Endothelial cell of umbilical vein (primary cell): ENCODE data around the gene SP140L. TPM values are rescaled to one million over a fixed set of nuclear protein-coding genes. Genes with fewer than 3 reads are reported as not detected.

ENCODE experiments used
- BruUV-seq: library from RNA; stranded (reverse); fragments of 400-500 nt; replicated peaks from 2 replicates; lab custom pipeline; 2021; lab: Mats Ljungman, UMichigan
- CTCF ChIA-PET: fragments of 300-600, 350-600 bp; sonication (Branson Sonifier 250); formaldehyde crosslinking; loops from one replicate; lab custom pipeline; 2021; ENCODE audit warnings: antibody characterized with exemption, inconsistent platforms; lab: Charles Lee
- POLR2A ChIA-PET: fragments of 300-600, 350-600 bp; sonication (Branson Sonifier 250); formaldehyde crosslinking; loops from one replicate; lab custom pipeline; 2021; ENCODE audit warnings: antibody characterized with exemption, inconsistent platforms; lab: Charles Lee
- DNase-seq: peaks from one replicate; pipeline ENCODE4 v3.0.0-alpha.2; 2011; ENCODE audit warnings: low read depth, low spot score
- FAIRE-seq: peaks from 2 replicates; lab custom pipeline; 2011; peaks lifted over from hg19 to GRCh38; lab: Jason Lieb, UNC
- H2AFZ ChIP-seq: 2 replicates; pipeline ENCODE4 v1.6.0; 2012; ENCODE audit warnings: low read depth, low read length, control low read depth, inconsistent platforms
- H3K27ac ChIP-seq: 2 replicates; pipeline ENCODE4 v1.5.1; 2011; ENCODE audit warnings: low read depth, mild to moderate bottlenecking, control low read depth, low read length, moderate library complexity; ENCODE audit not compliant: insufficient read depth
- H3K27me3 ChIP-seq, 2 experiments: 2 replicates each; pipeline versions ENCODE4 v1.6.0 to v1.6.1; 2011; ENCODE audit warnings: low read length in 2 of 2, mixed read lengths in 1 of 2; ENCODE audit not compliant: control insufficient read depth in 2 of 2, insufficient read depth in 2 of 2
- H3K36me3 ChIP-seq, 2 experiments: 2 replicates in 1 of 2; 3 replicates in 1 of 2; pipeline ENCODE4 v1.5.1; 2011; ENCODE audit warnings: low read length in 2 of 2, mild to moderate bottlenecking in 1 of 2, moderate library complexity in 1 of 2; ENCODE audit not compliant: control insufficient read depth in 2 of 2, insufficient read depth in 2 of 2; ENCODE audit errors: extremely low read depth in 1 of 2
- H3K4me1 ChIP-seq: 3 replicates; pipeline ENCODE4 v1.5.1; 2011; ENCODE audit warnings: mild to moderate bottlenecking, low read length; ENCODE audit not compliant: control insufficient read depth, insufficient read depth; ENCODE audit errors: extremely low read depth
- H3K4me2 ChIP-seq: 2 replicates; pipeline ENCODE4 v1.6.1; 2011; ENCODE audit warnings: low read length, control low read depth, mixed read lengths; ENCODE audit not compliant: insufficient read depth
- H3K4me3 ChIP-seq, 3 experiments: fragments of 200-600 bp in 1 of 3; sonication (generic), shearing (Covaris generic) in 1 of 3; replicated peaks in 1 of 3; 2 replicates each; pipeline ENCODE4 v1.5.1; 2011 to 2016; ENCODE audit warnings: control low read depth in 3 of 3, low read length in 3 of 3, mild to moderate bottlenecking in 2 of 3, inconsistent platforms in 1 of 3, low read depth in 1 of 3, moderate library complexity in 1 of 3; ENCODE audit not compliant: insufficient read depth in 1 of 3
- H3K79me2 ChIP-seq: 2 replicates; pipeline ENCODE4 v1.6.0; 2012; ENCODE audit warnings: low read length, inconsistent platforms; ENCODE audit not compliant: control insufficient read depth, insufficient read depth
- H3K9ac ChIP-seq: replicated peaks from 2 replicates; pipeline ENCODE3; 2011; ENCODE audit warnings: low read length, control low read depth; ENCODE audit not compliant: insufficient read depth; ENCODE audit errors: extremely low read depth
- H3K9me1 ChIP-seq: replicated peaks from 3 replicates; pipeline ENCODE4 v1.6.0; 2011; ENCODE audit warnings: mild to moderate bottlenecking, low read length; ENCODE audit not compliant: control insufficient read depth, insufficient read depth; ENCODE audit errors: extremely low read depth
- H3K9me3 ChIP-seq: replicated peaks from 2 replicates; pipeline ENCODE4 v1.5.1; 2012; ENCODE audit warnings: low read length, inconsistent platforms; ENCODE audit not compliant: control insufficient read depth, insufficient read depth
- H4K20me1 ChIP-seq: replicated peaks from 2 replicates; pipeline ENCODE3; 2011; ENCODE audit warnings: mild to moderate bottlenecking, low read length; ENCODE audit not compliant: control insufficient read depth, insufficient read depth; ENCODE audit errors: extremely low read depth
- EZH2 ChIP-seq: IDR thresholded peaks from 2 replicates; pipeline ENCODE4 v1.6.1; 2012; ENCODE audit warnings: borderline replicate concordance, low read depth, mild to moderate bottlenecking, moderate library complexity, low read length, inconsistent platforms; ENCODE audit not compliant: severe bottlenecking
- FOS ChIP-seq: IDR thresholded peaks from 2 replicates; pipeline ENCODE4 v1.6.1; 2011; ENCODE audit warnings: mild to moderate bottlenecking, low read length, moderate library complexity, borderline replicate concordance; ENCODE audit not compliant: insufficient read depth
- GATA2 ChIP-seq: IDR thresholded peaks from 2 replicates; pipeline ENCODE4 v1.7.0; 2011; ENCODE audit warnings: low read depth, mild to moderate bottlenecking, moderate library complexity, mixed read lengths, low read length; ENCODE audit not compliant: insufficient read length, insufficient read depth
- JUN ChIP-seq: IDR thresholded peaks from 2 replicates; pipeline ENCODE4 v1.6.1; 2011; ENCODE audit warnings: borderline replicate concordance, low read depth; ENCODE audit not compliant: insufficient read length, insufficient read depth
- MYC ChIP-seq: IDR thresholded peaks from one replicate; pipeline ENCODE4 v1.6.1; 2011; ENCODE audit warnings: mild to moderate bottlenecking, low read depth, low read length
- POLR2A ChIP-seq: IDR thresholded peaks from 2 replicates; pipeline ENCODE4 v1.6.1; 2012; ENCODE audit warnings: low read depth, mild to moderate bottlenecking, control low read depth, low read length
- POLR2AphosphoS5 ChIP-seq: IDR thresholded peaks from 2 replicates; pipeline ENCODE4 v1.6.1; 2012; ENCODE audit warnings: low read depth, mild to moderate bottlenecking, control low read depth, low read length, moderate library complexity; ENCODE audit not compliant: insufficient read depth
- dilution Hi-C: fragments of 300-500 bp; cut with MboI; formaldehyde crosslinking; loops from one replicate; pipeline ENCODE4 v1.15.0; 2019; ENCODE audit warnings: low sequenced_read_pairs; ENCODE audit not compliant: extremely low pct_ligation_motif_present
- intact Hi-C: fragments of 100-400 bp; cut with micrococcal nuclease; formaldehyde crosslinking; loops from one replicate; pipeline ENCODE4 v1.10.0; 2022
- polyA plus RNA-seq, 4 experiments: library from polyadenylated mRNA; depleted of rRNA in 3 of 4; stranded (reverse) in 3 of 4; unstranded in 1 of 4; fragments of >200 nt; gene quantifications; 2 replicates each; pipeline versions ENCODE4 v1.2.1 to v1.2.3, GENCODE V29; 2011 to 2012; ENCODE audit warnings: missing spikeins in 1 of 4
- total RNA-seq: library from RNA; stranded (reverse); gene quantifications from 2 replicates; pipeline ENCODE4 v1.2.3, GENCODE V29; 2021
- TF ChIP-seq, protein P1 (sequence below): IDR thresholded peaks from 2 replicates; pipeline ENCODE4 v1.6.1; 2011; ENCODE audit not compliant: insufficient read depth, insufficient read length
- TF ChIP-seq, protein P2 (sequence below), 2 donors: IDR thresholded peaks; 1 replicate in 1 of 2; 2 replicates in 1 of 2; pipeline ENCODE4 v1.5.1; 2011; ENCODE audit warnings: low read length in 2 of 2, mild to moderate bottlenecking in 2 of 2, moderate library complexity in 2 of 2, control low read depth in 1 of 2, inconsistent platforms in 1 of 2, low read depth in 1 of 2; ENCODE audit not compliant: insufficient read depth in 1 of 2; ENCODE audit errors: extremely low read depth in 1 of 2

The SP140L gene
- total and polyA plus RNA-seq, 2 donors (not counting 3 experiments of a cell fraction or from before 2014, with no cell fraction given) = 16.0 to 27.3 TPM

DNA sequence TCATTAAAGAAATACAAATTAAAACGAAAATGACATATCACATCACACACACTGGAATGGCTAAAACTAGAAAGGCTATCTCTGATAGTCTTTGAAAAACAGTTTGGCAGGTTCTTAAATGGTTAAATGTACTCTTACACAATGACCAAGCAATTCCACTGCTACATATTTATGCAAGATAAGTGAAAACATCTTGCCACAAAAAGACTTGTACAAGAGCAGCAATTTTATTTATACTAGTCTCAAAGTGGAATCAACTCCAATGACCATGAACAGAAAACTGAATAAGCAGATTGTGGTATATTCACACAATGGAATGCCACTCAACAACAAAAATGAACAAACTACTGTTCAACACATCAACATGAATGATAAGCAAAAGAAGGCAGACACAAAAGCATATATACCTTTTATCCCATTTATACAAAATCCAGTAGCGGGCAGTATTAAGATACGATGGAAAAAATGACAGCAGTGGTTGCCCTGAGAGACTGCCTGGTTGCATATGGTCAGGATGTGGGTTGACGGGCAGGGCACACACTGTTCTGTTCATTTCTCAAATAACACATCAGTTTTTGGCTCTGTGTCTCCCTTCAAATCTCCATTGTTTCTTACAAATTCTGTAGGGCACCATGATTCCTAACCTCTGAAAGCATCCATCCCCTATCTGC, 114.4 kb downstream of the SP140L start:
- Histone ChIP-seq H3K27me3 (no peaks in the 10 kb centered on the region), H3K4me3 (no peak overlapping the region), H2AFZ (no peak overlapping the region), H3K4me1 (peaks cover 35% of the 10 kb centered on the region), H3K27ac (peak overlapping the region; percentile 54), H3K4me2 (peak overlapping the region; percentile 56), H3K79me2 (peaks cover 43% of the 10 kb centered on the region), H3K9me1 (no peaks in the 10 kb centered on the region), H3K9ac (peak overlapping the region; percentile 22), H4K20me1 (no peaks in the 10 kb centered on the region), H3K9me3 (no peaks in the 10 kb centered on the region), H3K36me3 (peaks cover 4 to 9% of the 10 kb centered on the region in 2 experiments)
- TF ChIP-seq JUN (peak; percentile 30), EZH2 (no peak)
- intact Hi-C loops = loop anchor here (1.0 to 5.0 kb wide), 2 partner anchors 23 to 34 kb away; no protein-coding TSS in a partner anchor
- FAIRE-seq = peak; percentile 79
- ChIA-PET CTCF (interaction anchor here (1.4 kb wide), 1 partner anchor 10 kb away, joined by 7 read pairs; no protein-coding TSS in a partner anchor), POLR2A (no interaction called here)
- dilution Hi-C loops = no loop called here
- peak; percentile 82 for DNase-seq
- no TSS peak for BruUV-seq

GRCh38 chr2:230443541-230443940, 116.5 kb downstream of the SP140L start:
- Histone ChIP-seq H3K4me2 (no peak overlapping the region), H3K27ac (no peak overlapping the region), H3K27me3 (no peaks in the 10 kb centered on the region), H3K9me1 (no peaks in the 10 kb centered on the region), H3K9me3 (no peaks in the 10 kb centered on the region), H4K20me1 (no peaks in the 10 kb centered on the region), H3K4me3 (no peak overlapping the region), H3K79me2 (peaks cover 27% of the 10 kb centered on the region), H3K36me3 (peaks cover 10 to 17% of the 10 kb centered on the region in 2 experiments), H3K9ac (no peak overlapping the region), H3K4me1 (peaks cover 48% of the 10 kb centered on the region), H2AFZ (no peak overlapping the region)
- BruUV-seq = no TSS peak
- intact Hi-C loops = loop anchor here (5.0 kb wide), 1 partner anchor 36 kb away; no protein-coding TSS in a partner anchor
- DNase-seq (peak; percentile 6), FAIRE-seq (peak; percentile 4)
- POLR2A ChIA-PET = no interaction called here
- CTCF ChIA-PET = no interaction called here
- TF ChIP-seq JUN (no peak), POLR2AphosphoS5 (no peak), FOS (peak; percentile 47), POLR2A (no peak), EZH2 (no peak), GATA2 (peak; percentile 39), MYC (no peak)
- TF ChIP-seq, protein P1, sequence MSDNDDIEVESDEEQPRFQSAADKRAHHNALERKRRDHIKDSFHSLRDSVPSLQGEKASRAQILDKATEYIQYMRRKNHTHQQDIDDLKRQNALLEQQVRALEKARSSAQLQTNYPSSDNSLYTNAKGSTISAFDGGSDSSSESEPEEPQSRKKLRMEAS = no peak
- TF ChIP-seq, protein P2, sequence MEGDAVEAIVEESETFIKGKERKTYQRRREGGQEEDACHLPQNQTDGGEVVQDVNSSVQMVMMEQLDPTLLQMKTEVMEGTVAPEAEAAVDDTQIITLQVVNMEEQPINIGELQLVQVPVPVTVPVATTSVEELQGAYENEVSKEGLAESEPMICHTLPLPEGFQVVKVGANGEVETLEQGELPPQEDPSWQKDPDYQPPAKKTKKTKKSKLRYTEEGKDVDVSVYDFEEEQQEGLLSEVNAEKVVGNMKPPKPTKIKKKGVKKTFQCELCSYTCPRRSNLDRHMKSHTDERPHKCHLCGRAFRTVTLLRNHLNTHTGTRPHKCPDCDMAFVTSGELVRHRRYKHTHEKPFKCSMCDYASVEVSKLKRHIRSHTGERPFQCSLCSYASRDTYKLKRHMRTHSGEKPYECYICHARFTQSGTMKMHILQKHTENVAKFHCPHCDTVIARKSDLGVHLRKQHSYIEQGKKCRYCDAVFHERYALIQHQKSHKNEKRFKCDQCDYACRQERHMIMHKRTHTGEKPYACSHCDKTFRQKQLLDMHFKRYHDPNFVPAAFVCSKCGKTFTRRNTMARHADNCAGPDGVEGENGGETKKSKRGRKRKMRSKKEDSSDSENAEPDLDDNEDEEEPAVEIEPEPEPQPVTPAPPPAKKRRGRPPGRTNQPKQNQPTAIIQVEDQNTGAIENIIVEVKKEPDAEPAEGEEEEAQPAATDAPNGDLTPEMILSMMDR (IDR thresholded peaks at IDR 0.05; ENCODE audit: extremely low read depth in 1 of 2, insufficient read depth in 1 of 2, low read depth in 1 of 2, low read length in 2 of 2) = no peak
- dilution Hi-C loops = no loop called here
